WTC11 (cell line): ENCODE measurements around the gene KIF20B. TPM values are rescaled to one million over a fixed set of nuclear protein-coding genes. Genes with fewer than 3 reads are reported as not detected.

Experiments used
- ATAC-seq: fragments of 200-7000 bp; cut with Tn5 transposase; 2 replicates; pipeline ENCODE4 v1.10.0; 2021; ENCODE audit warnings: mild to moderate bottlenecking, moderate library complexity
- CTCF ChIA-PET: fragments of 300-600 bp; sonication (Branson Sonifier 250); formaldehyde crosslinking; loops from one replicate; lab custom pipeline; 2021; ENCODE audit warnings: antibody characterized with exemption; lab: Charles Lee
- POLR2A ChIA-PET: fragments of 350-600 bp; sonication (Branson Sonifier 250); formaldehyde crosslinking; loops from one replicate; lab custom pipeline; 2021; ENCODE audit warnings: antibody characterized with exemption; lab: Charles Lee
- DNase-seq: peaks from one replicate; pipeline ENCODE4 v3.0.0; 2021; ENCODE audit warnings: low spot score
- H3K27ac Mint-ChIP-seq: 2 replicates; pipeline ENCODE4 v1.8.0; 2021; ENCODE audit warnings: mixed read lengths
- H3K27me3 Mint-ChIP-seq: 2 replicates; pipeline ENCODE4 v1.8.0; 2021; ENCODE audit warnings: low read depth, mild to moderate bottlenecking, moderate library complexity, mixed read lengths
- H3K36me3 Mint-ChIP-seq: 2 replicates; pipeline ENCODE4 v1.8.0; 2021; ENCODE audit warnings: mixed read lengths
- H3K4me1 Mint-ChIP-seq: 2 replicates; pipeline ENCODE4 v1.8.0; 2022; ENCODE audit warnings: mixed read lengths
- H3K4me3 Mint-ChIP-seq: 2 replicates; pipeline ENCODE4 v1.8.0; 2021; ENCODE audit warnings: mild to moderate bottlenecking, moderate library complexity, mixed read lengths
- H3K9me3 Mint-ChIP-seq: 2 replicates; pipeline ENCODE4 v1.8.0; 2021; ENCODE audit warnings: mixed read lengths
- ELF4 ChIP-seq: sonication (generic); formaldehyde crosslinking; IDR thresholded peaks from 2 replicates; pipeline ENCODE4 v1.8.1; 2022; ENCODE audit warnings: low read depth, mild to moderate bottlenecking, moderate library complexity, missing genetic modification reagents
- EMX1 ChIP-seq: fragments of 250-450 bp; sonication (Bioruptor Pico); IDR thresholded peaks from 2 replicates; pipeline ENCODE4 v1.8.0; 2021; ENCODE audit warnings: mild to moderate bottlenecking
- GABPB1 ChIP-seq: sonication (generic); formaldehyde crosslinking; IDR thresholded peaks from 2 replicates; pipeline ENCODE4 v1.8.1; 2023; ENCODE audit warnings: mild to moderate bottlenecking, missing genetic modification reagents
- GTF2I ChIP-seq: fragments of 250-450 bp; sonication (Bioruptor Pico); conservative IDR thresholded peaks from 2 replicates; pipeline ENCODE4 v1.4.0; 2021; ENCODE audit warnings: mild to moderate bottlenecking
- HMGA2 ChIP-seq: fragments of 250-450 bp; sonication (Bioruptor Pico); IDR thresholded peaks from 2 replicates; pipeline ENCODE4 v1.4.0; 2021; ENCODE audit warnings: mild to moderate bottlenecking, moderate library complexity
- NFE2L1 ChIP-seq: sonication (generic); formaldehyde crosslinking; IDR thresholded peaks from 2 replicates; pipeline ENCODE4 v1.8.1; 2023; ENCODE audit warnings: missing genetic modification reagents
- PRRX2 ChIP-seq: fragments of 250-450 bp; sonication (Bioruptor Pico); IDR thresholded peaks from 2 replicates; pipeline ENCODE4 v1.8.0; 2021; ENCODE audit warnings: mild to moderate bottlenecking
- SP1 ChIP-seq: sonication (generic); formaldehyde crosslinking; conservative IDR thresholded peaks from 2 replicates; pipeline ENCODE4 v1.8.1; 2022; ENCODE audit warnings: missing genetic modification reagents
- total RNA-seq: library from RNA; stranded (reverse); gene quantifications from 3 replicates; pipeline ENCODE4 v1.2.3, GENCODE V29; 2021
- TF ChIP-seq, protein P1 (sequence below): fragments of 250-450 bp; sonication (Bioruptor Pico); IDR thresholded peaks from 2 replicates; pipeline ENCODE4 v2.1.2; 2022; ENCODE audit warnings: mild to moderate bottlenecking, moderate library complexity
- TF ChIP-seq, protein P2 (sequence below): sonication (generic); formaldehyde crosslinking; IDR thresholded peaks from 2 replicates; pipeline ENCODE4 v1.8.0; 2023; ENCODE audit warnings: missing genetic modification reagents
- TF ChIP-seq, protein P3 (sequence below): sonication (generic); formaldehyde crosslinking; IDR thresholded peaks from 2 replicates; pipeline ENCODE4 v1.8.0; 2022; ENCODE audit warnings: mild to moderate bottlenecking, missing genetic modification reagents
- TF ChIP-seq, protein P4 (sequence below): sonication (generic); formaldehyde crosslinking; conservative IDR thresholded peaks from 2 replicates; pipeline ENCODE4 v1.8.1; 2022; ENCODE audit warnings: mild to moderate bottlenecking, missing genetic modification reagents
- TF ChIP-seq, protein P5 (sequence below): sonication (generic); formaldehyde crosslinking; IDR thresholded peaks from 2 replicates; pipeline ENCODE4 v1.8.1; 2023; ENCODE audit warnings: mild to moderate bottlenecking, missing genetic modification reagents, moderate library complexity
- TF ChIP-seq, protein P6 (sequence below): fragments of 250-450 bp; sonication (Bioruptor Pico); IDR thresholded peaks from 2 replicates; pipeline ENCODE4 v1.9.0; 2021; ENCODE audit warnings: mild to moderate bottlenecking, borderline replicate concordance
- TF ChIP-seq, protein P7 (sequence below): fragments of 250-450 bp; sonication (Bioruptor Pico); conservative IDR thresholded peaks from 2 replicates; pipeline ENCODE4 v1.9.0; 2021; ENCODE audit warnings: mild to moderate bottlenecking
- TF ChIP-seq, protein P8 (sequence below): fragments of 250-450 bp; sonication (Bioruptor Pico); IDR thresholded peaks from 2 replicates; pipeline ENCODE4 v1.9.0; 2021; ENCODE audit warnings: mild to moderate bottlenecking
- TF ChIP-seq, protein P9 (sequence below): sonication (generic); formaldehyde crosslinking; IDR thresholded peaks from 2 replicates; pipeline ENCODE4 v1.8.1; 2022; ENCODE audit warnings: mild to moderate bottlenecking, missing genetic modification reagents, moderate library complexity, borderline replicate concordance
- TF ChIP-seq, protein P10 (sequence below): sonication (generic); formaldehyde crosslinking; IDR thresholded peaks from 2 replicates; pipeline ENCODE4 v1.8.0; 2023; ENCODE audit warnings: mild to moderate bottlenecking, missing genetic modification reagents

Gene KIF20B
- total RNA-seq, 1 experiment from 2014 or later: 70.2 TPM

DNA sequence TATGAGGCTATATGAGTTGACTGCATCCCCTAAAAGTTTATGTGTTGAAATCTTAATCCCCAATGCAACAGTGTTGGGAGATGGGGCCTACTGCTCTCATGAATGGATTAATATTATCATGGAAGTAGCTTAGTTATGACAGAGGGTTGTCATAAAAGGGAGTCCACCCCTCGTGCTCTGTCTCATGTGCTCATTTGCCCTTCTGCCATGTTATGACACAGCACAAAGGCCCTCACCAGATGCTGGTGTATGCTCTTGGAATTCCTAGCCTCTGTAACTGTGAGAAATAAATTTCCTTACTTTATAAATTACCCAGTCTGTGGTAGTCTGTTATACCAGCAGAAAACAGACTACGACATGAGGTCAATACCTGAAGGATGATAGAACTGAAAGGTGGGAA, 38.8 kb upstream of the KIF20B start:
- Mint-ChIP-seq H3K27me3 (no peaks in the 10 kb centered on the region; the same call in 1 of the 2 replicates), H3K4me3 (no peak overlapping the region), H3K27ac (no peak overlapping the region), H3K36me3 (no peaks in the 10 kb centered on the region), H3K9me3 (no peaks in the 10 kb centered on the region), H3K4me1 (no peaks in the 10 kb centered on the region)
- ATAC-seq (no peak), DNase-seq (no peak)
- CTCF ChIA-PET: interaction anchor here (1.4 kb wide), 1 partner anchor 10 kb away, joined by 4 read pairs; no protein-coding TSS in a partner anchor
- POLR2A ChIA-PET: no interaction called here
- TF ChIP-seq, protein P1, sequence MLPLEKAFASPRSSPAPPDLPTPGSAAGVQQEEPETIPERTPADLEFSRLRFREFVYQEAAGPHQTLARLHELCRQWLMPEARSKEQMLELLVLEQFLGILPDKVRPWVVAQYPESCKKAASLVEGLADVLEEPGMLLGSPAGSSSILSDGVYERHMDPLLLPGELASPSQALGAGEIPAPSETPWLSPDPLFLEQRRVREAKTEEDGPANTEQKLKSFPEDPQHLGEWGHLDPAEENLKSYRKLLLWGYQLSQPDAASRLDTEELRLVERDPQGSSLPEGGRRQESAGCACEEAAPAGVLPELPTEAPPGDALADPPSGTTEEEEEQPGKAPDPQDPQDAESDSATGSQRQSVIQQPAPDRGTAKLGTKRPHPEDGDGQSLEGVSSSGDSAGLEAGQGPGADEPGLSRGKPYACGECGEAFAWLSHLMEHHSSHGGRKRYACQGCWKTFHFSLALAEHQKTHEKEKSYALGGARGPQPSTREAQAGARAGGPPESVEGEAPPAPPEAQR: no peak
- no peak for TF ChIP-seq PRRX2 (CRISPR knock-in tag)
- TF ChIP-seq, protein P2, sequence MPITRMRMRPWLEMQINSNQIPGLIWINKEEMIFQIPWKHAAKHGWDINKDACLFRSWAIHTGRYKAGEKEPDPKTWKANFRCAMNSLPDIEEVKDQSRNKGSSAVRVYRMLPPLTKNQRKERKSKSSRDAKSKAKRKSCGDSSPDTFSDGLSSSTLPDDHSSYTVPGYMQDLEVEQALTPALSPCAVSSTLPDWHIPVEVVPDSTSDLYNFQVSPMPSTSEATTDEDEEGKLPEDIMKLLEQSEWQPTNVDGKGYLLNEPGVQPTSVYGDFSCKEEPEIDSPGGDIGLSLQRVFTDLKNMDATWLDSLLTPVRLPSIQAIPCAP: no peak
- TF ChIP-seq HMGA2 (CRISPR knock-in tag): no peak
- TF ChIP-seq, protein P3, sequence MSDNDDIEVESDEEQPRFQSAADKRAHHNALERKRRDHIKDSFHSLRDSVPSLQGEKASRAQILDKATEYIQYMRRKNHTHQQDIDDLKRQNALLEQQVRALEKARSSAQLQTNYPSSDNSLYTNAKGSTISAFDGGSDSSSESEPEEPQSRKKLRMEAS (CRISPR knock-in tag): no peak
- TF ChIP-seq NFE2L1 (CRISPR knock-in tag): no peak
- TF ChIP-seq EMX1 (CRISPR knock-in tag): no peak
- TF ChIP-seq, protein P4, sequence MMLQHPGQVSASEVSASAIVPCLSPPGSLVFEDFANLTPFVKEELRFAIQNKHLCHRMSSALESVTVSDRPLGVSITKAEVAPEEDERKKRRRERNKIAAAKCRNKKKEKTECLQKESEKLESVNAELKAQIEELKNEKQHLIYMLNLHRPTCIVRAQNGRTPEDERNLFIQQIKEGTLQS (CRISPR knock-in tag): no peak
- no peak for TF ChIP-seq GABPB1 (CRISPR knock-in tag)
- TF ChIP-seq, protein P5, sequence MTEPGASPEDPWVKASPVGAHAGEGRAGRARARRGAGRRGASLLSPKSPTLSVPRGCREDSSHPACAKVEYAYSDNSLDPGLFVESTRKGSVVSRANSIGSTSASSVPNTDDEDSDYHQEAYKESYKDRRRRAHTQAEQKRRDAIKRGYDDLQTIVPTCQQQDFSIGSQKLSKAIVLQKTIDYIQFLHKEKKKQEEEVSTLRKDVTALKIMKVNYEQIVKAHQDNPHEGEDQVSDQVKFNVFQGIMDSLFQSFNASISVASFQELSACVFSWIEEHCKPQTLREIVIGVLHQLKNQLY (CRISPR knock-in tag): no peak

DNA sequence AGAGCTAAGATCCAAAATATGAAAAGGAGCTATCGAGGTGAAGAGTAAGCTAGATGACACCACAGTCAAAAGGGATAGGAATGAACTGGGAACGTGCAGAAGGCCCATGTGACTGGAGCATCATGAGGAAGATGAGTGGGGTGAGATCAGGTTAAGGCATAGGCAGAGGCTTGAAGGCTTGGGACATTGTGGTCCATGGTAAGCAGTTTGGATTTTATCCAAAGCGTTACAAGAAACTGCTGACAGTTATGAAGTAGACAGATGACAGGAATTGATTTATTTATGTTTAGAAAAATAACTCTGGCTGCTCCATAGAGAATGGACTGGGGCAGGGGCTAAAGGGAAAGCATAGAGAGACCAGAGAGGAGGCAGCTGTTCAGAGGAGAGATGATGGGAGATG, 38.2 kb upstream of the KIF20B start:
- no peak for ATAC-seq
- Mint-ChIP-seq H3K4me1 (no peaks in the 10 kb centered on the region), H3K27ac (no peak overlapping the region), H3K4me3 (no peak overlapping the region), H3K36me3 (no peaks in the 10 kb centered on the region), H3K9me3 (no peaks in the 10 kb centered on the region), H3K27me3 (no peaks in the 10 kb centered on the region; the same call in 1 of the 2 replicates)
- ChIA-PET CTCF (interaction anchor here (1.4 kb wide), 1 partner anchor 9 kb away, joined by 4 read pairs; no protein-coding TSS in a partner anchor), POLR2A (no interaction called here)
- DNase-seq: no peak
- no peak for TF ChIP-seq GTF2I (CRISPR knock-in tag)
- TF ChIP-seq, protein P6, sequence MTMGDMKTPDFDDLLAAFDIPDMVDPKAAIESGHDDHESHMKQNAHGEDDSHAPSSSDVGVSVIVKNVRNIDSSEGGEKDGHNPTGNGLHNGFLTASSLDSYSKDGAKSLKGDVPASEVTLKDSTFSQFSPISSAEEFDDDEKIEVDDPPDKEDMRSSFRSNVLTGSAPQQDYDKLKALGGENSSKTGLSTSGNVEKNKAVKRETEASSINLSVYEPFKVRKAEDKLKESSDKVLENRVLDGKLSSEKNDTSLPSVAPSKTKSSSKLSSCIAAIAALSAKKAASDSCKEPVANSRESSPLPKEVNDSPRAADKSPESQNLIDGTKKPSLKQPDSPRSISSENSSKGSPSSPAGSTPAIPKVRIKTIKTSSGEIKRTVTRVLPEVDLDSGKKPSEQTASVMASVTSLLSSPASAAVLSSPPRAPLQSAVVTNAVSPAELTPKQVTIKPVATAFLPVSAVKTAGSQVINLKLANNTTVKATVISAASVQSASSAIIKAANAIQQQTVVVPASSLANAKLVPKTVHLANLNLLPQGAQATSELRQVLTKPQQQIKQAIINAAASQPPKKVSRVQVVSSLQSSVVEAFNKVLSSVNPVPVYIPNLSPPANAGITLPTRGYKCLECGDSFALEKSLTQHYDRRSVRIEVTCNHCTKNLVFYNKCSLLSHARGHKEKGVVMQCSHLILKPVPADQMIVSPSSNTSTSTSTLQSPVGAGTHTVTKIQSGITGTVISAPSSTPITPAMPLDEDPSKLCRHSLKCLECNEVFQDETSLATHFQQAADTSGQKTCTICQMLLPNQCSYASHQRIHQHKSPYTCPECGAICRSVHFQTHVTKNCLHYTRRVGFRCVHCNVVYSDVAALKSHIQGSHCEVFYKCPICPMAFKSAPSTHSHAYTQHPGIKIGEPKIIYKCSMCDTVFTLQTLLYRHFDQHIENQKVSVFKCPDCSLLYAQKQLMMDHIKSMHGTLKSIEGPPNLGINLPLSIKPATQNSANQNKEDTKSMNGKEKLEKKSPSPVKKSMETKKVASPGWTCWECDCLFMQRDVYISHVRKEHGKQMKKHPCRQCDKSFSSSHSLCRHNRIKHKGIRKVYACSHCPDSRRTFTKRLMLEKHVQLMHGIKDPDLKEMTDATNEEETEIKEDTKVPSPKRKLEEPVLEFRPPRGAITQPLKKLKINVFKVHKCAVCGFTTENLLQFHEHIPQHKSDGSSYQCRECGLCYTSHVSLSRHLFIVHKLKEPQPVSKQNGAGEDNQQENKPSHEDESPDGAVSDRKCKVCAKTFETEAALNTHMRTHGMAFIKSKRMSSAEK (CRISPR knock-in tag): no peak
- TF ChIP-seq, protein P7, sequence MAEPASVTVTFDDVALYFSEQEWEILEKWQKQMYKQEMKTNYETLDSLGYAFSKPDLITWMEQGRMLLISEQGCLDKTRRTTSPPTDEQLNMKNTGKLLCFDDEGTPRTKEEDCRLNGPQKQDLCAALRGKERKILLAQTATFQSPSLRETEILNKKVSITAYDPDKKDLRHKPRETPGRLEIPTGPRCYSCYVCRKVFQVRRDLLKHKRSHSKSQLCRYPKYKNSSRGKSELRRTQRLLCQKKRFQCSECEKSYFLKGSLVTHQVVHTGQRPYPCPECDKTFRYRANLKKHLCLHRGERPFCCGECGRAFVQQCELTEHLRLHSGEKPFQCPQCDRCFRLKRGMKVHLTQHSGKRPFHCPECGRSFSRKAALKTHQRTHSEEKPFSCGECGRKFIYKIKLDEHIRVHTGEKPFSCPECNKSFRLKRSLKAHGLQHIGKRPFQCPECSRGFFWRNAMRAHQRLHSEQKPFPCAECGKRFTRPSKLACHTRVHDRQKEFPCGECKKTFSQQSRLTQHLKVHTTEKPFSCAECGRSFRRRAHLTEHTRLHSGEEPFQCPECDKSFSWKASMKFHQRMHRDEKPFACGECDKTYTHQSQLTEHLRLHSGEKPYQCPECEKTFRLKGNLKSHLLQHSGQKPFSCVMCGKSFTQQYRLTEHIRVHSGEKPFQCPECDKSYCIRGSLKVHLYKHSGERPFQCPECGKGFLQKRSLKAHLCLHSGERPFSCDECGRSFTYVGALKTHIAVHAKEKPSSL (CRISPR knock-in tag): no peak
- TF ChIP-seq, protein P8, sequence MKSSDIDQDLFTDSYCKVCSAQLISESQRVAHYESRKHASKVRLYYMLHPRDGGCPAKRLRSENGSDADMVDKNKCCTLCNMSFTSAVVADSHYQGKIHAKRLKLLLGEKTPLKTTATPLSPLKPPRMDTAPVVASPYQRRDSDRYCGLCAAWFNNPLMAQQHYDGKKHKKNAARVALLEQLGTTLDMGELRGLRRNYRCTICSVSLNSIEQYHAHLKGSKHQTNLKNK (CRISPR knock-in tag): no peak
- TF ChIP-seq ELF4 (CRISPR knock-in tag): no peak
- TF ChIP-seq, protein P9, sequence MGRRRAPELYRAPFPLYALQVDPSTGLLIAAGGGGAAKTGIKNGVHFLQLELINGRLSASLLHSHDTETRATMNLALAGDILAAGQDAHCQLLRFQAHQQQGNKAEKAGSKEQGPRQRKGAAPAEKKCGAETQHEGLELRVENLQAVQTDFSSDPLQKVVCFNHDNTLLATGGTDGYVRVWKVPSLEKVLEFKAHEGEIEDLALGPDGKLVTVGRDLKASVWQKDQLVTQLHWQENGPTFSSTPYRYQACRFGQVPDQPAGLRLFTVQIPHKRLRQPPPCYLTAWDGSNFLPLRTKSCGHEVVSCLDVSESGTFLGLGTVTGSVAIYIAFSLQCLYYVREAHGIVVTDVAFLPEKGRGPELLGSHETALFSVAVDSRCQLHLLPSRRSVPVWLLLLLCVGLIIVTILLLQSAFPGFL: no peak
- TF ChIP-seq SP1 (CRISPR knock-in tag): no peak
- TF ChIP-seq, protein P10, sequence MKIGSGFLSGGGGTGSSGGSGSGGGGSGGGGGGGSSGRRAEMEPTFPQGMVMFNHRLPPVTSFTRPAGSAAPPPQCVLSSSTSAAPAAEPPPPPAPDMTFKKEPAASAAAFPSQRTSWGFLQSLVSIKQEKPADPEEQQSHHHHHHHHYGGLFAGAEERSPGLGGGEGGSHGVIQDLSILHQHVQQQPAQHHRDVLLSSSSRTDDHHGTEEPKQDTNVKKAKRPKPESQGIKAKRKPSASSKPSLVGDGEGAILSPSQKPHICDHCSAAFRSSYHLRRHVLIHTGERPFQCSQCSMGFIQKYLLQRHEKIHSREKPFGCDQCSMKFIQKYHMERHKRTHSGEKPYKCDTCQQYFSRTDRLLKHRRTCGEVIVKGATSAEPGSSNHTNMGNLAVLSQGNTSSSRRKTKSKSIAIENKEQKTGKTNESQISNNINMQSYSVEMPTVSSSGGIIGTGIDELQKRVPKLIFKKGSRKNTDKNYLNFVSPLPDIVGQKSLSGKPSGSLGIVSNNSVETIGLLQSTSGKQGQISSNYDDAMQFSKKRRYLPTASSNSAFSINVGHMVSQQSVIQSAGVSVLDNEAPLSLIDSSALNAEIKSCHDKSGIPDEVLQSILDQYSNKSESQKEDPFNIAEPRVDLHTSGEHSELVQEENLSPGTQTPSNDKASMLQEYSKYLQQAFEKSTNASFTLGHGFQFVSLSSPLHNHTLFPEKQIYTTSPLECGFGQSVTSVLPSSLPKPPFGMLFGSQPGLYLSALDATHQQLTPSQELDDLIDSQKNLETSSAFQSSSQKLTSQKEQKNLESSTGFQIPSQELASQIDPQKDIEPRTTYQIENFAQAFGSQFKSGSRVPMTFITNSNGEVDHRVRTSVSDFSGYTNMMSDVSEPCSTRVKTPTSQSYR (CRISPR knock-in tag): no peak
- TF ChIP-seq, protein P1: no peak
